HuH-7 (cell line): ENCODE data around the gene SP8.

Source experiments
- DNase-seq: peaks from one replicate; pipeline ENCODE4 v3.0.0; 2011; ENCODE audit warnings: low spot score

SP8 gene

GRCh38 chr7:20749906-20750305, 36.8 kb downstream of the SP8 start:
- no peak for DNase-seq

- no peak for DNase-seq
Observed at GRCh38 chr7:20748853-20749252, 37.8 kb downstream of the SP8 start.

GRCh38 chr7:20747001-20747400, 39.7 kb downstream of the SP8 start:
- DNase-seq = no peak

- no peak for DNase-seq
Observed at GRCh38 chr7:20745702-20746101, 41.0 kb downstream of the SP8 start.

GRCh38 chr7:20744954-20745446, 41.7 kb downstream of the SP8 start:
- DNase-seq = peak; percentile 30

GRCh38 chr7:20742913-20743312, 43.8 kb downstream of the SP8 start:
- DNase-seq = no peak

- no peak for DNase-seq
Observed at GRCh38 chr7:20741801-20742200, 44.9 kb downstream of the SP8 start.

GRCh38 chr7:20738518-20739481, 47.9 kb downstream of the SP8 start:
- peak; percentile 17 for DNase-seq

GRCh38 chr7:20737840-20738448, 48.7 kb downstream of the SP8 start:
- peak; percentile 49 for DNase-seq

GRCh38 chr7:20735346-20736065, 51.2 kb downstream of the SP8 start:
- no peak for DNase-seq
